PC-3 (cell line): ENCODE measurements around the gene KIAA1210. TPM values are rescaled to one million over a fixed set of nuclear protein-coding genes. Genes with fewer than 3 reads are reported as not detected.

ENCODE experiments used
- ATAC-seq: fragments of 200-7000 bp; cut with Tn5 transposase; 2 replicates; pipeline ENCODE4 v1.9.1; 2020; ENCODE audit warnings: mild to moderate bottlenecking, moderate library complexity
- BruUV-seq: library from RNA; stranded (reverse); fragments of 400-500 nt; replicated peaks from 2 replicates; lab custom pipeline; 2021; lab: Mats Ljungman, UMichigan
- CTCF ChIA-PET: fragments of 300-600 bp; sonication (Branson Sonifier 250); formaldehyde crosslinking; loops from one replicate; lab custom pipeline; 2022; ENCODE audit warnings: antibody characterized with exemption; lab: Charles Lee
- POLR2A ChIA-PET: fragments of 300-600 bp; sonication (Branson Sonifier 250); formaldehyde crosslinking; loops from one replicate; lab custom pipeline; 2022; ENCODE audit warnings: antibody characterized with exemption; ENCODE audit not compliant: unreplicated experiment; lab: Charles Lee
- DNase-seq: peaks from one replicate; pipeline ENCODE4 v3.0.0-alpha.2; 2015
- H2AFZ ChIP-seq: fragments of 300-600 bp; sonication (generic); 2 replicates; pipeline ENCODE4 v1.6.0; 2016; ENCODE audit warnings: antibody characterized with exemption, low read length
- H3F3A ChIP-seq: fragments of 300-600 bp; sonication (generic); one replicate; pipeline ENCODE4 v1.6.0; 2017; ENCODE audit warnings: antibody characterized with exemption, low read length, control low read depth, mild to moderate bottlenecking; ENCODE audit not compliant: unreplicated experiment
- H3K27ac ChIP-seq: fragments of 300-600 bp; sonication (generic); 2 replicates; pipeline ENCODE4 v1.5.1; 2016; ENCODE audit warnings: mild to moderate bottlenecking, low read length
- H3K27me3 ChIP-seq: fragments of 300-600 bp; sonication (generic); 2 replicates; pipeline ENCODE4 v1.6.1; 2016; ENCODE audit warnings: low read length, mixed read lengths
- H3K36me3 ChIP-seq: fragments of 300-600 bp; sonication (generic); 2 replicates; pipeline ENCODE4 v1.6.1; 2016; ENCODE audit warnings: low read depth, mixed run types, low read length, mixed read lengths
- H3K4me1 ChIP-seq: fragments of 300-600 bp; sonication (generic); 2 replicates; pipeline ENCODE4 v1.5.1; 2016; ENCODE audit warnings: low read length; ENCODE audit not compliant: insufficient read depth
- H3K4me2 ChIP-seq: fragments of 300-600 bp; sonication (generic); 2 replicates; pipeline ENCODE4 v1.6.0; 2016; ENCODE audit warnings: low read length
- H3K4me3 ChIP-seq: fragments of 300-600 bp; sonication (generic); 2 replicates; pipeline ENCODE4 v1.5.1; 2016; ENCODE audit warnings: mild to moderate bottlenecking, low read length, mixed read lengths
- H3K79me2 ChIP-seq: fragments of 300-600 bp; sonication (generic); 2 replicates; pipeline ENCODE4 v1.6.1; 2017; ENCODE audit warnings: low read length, mixed read lengths
- H3K9ac ChIP-seq: fragments of 300-600 bp; sonication (generic); 2 replicates; pipeline ENCODE4 v1.6.0; 2016; ENCODE audit warnings: mild to moderate bottlenecking, low read length
- H3K9me2 ChIP-seq: fragments of 300-600 bp; sonication (generic); replicated peaks from 2 replicates; pipeline ENCODE4 v1.6.1; 2016; ENCODE audit warnings: mixed run types, low read length, mixed read lengths
- H3K9me3 ChIP-seq: fragments of 300-600 bp; sonication (generic); 2 replicates; pipeline ENCODE4 v1.6.1; 2016; ENCODE audit warnings: low read length, mixed read lengths
- H4K20me1 ChIP-seq: fragments of 300-600 bp; sonication (generic); 2 replicates; pipeline ENCODE4 v1.6.1; 2016; ENCODE audit warnings: low read length, mixed read lengths
- EZH2 ChIP-seq: fragments of 300-600 bp; sonication (generic); IDR thresholded peaks from one replicate; pipeline ENCODE4 v1.6.1; 2017; ENCODE audit warnings: antibody characterized with exemption, mild to moderate bottlenecking, low read length; ENCODE audit not compliant: unreplicated experiment
- EZH2phosphoT487 ChIP-seq: fragments of 300-600 bp; sonication (generic); IDR thresholded peaks from 2 replicates; pipeline ENCODE4 v1.6.1; 2018; ENCODE audit warnings: mild to moderate bottlenecking, antibody characterized with exemption, low read length, borderline replicate concordance
- intact Hi-C: fragments of 100-400 bp; cut with micrococcal nuclease; formaldehyde crosslinking; loops from 2 replicates; pipeline ENCODE4 v1.9.0; 2023
- total RNA-seq: library from RNA; depleted of rRNA; stranded (reverse); fragments of >200 nt; gene quantifications from 2 replicates; pipeline ENCODE4 v1.2.3, GENCODE V29; 2014
- TF ChIP-seq, protein P1 (sequence below): fragments of 300-600 bp; sonication (generic); conservative IDR thresholded peaks from 2 replicates; pipeline ENCODE4 v1.5.1; 2017; ENCODE audit warnings: antibody characterized with exemption, low read depth, mild to moderate bottlenecking, low read length

KIAA1210 gene
- total RNA-seq, 1 experiment from 2014 or later = 0.07 TPM

DNA sequence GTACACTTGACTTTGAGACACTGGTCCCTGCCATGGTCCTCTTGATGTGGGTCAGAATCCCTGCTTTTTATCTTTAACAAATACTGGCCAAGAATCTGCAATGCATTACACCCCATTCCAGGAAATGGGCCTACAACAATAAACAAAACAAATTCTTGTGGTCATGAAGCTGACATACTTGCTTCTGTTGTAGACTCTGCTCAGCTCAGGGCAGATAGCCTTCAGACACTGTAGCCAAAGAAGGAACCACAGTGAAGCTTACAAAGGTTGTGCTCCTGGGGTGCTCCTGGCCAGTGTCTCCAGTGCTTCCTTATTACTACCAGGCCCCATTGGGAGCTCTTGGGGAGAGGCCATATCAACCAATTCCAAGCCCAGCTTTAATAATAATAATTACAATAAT is 21.8 kb downstream of the KIAA1210 start:
- Histone ChIP-seq H3K4me2 (no peak overlapping the region), H3K9me3 (no peaks in the 10 kb centered on the region), H3K27ac (no peak overlapping the region), H3K79me2 (no peaks in the 10 kb centered on the region), H3K4me3 (no peak overlapping the region), H3K36me3 (no peaks in the 10 kb centered on the region), H3K9ac (no peak overlapping the region), H3F3A (no peaks in the 10 kb centered on the region), H3K4me1 (no peaks in the 10 kb centered on the region), H2AFZ (no peak overlapping the region), H4K20me1 (no peaks in the 10 kb centered on the region), H3K9me2 (no peaks in the 10 kb centered on the region), H3K27me3 (no peaks in the 10 kb centered on the region)
- TF ChIP-seq EZH2 = no peak
- TF ChIP-seq, protein P1, sequence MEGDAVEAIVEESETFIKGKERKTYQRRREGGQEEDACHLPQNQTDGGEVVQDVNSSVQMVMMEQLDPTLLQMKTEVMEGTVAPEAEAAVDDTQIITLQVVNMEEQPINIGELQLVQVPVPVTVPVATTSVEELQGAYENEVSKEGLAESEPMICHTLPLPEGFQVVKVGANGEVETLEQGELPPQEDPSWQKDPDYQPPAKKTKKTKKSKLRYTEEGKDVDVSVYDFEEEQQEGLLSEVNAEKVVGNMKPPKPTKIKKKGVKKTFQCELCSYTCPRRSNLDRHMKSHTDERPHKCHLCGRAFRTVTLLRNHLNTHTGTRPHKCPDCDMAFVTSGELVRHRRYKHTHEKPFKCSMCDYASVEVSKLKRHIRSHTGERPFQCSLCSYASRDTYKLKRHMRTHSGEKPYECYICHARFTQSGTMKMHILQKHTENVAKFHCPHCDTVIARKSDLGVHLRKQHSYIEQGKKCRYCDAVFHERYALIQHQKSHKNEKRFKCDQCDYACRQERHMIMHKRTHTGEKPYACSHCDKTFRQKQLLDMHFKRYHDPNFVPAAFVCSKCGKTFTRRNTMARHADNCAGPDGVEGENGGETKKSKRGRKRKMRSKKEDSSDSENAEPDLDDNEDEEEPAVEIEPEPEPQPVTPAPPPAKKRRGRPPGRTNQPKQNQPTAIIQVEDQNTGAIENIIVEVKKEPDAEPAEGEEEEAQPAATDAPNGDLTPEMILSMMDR = no peak
- no peak for TF ChIP-seq EZH2phosphoT487
- no TSS peak for BruUV-seq
- ChIA-PET CTCF (no interaction called here), POLR2A (no interaction called here)
- ATAC-seq (no peak), DNase-seq (peak; percentile 15)
- intact Hi-C loops = no loop called here

GRCh38 chrX:119101168-119101567 is 26.4 kb downstream of the KIAA1210 start:
- Histone ChIP-seq H2AFZ (no peak overlapping the region), H3K36me3 (no peaks in the 10 kb centered on the region), H3K4me1 (peaks cover 10% of the 10 kb centered on the region), H3K27ac (no peak overlapping the region), H3K79me2 (no peaks in the 10 kb centered on the region), H3F3A (no peaks in the 10 kb centered on the region), H3K27me3 (no peaks in the 10 kb centered on the region), H4K20me1 (no peaks in the 10 kb centered on the region), H3K9ac (no peak overlapping the region), H3K4me2 (no peak overlapping the region), H3K9me2 (no peaks in the 10 kb centered on the region), H3K4me3 (no peak overlapping the region), H3K9me3 (no peaks in the 10 kb centered on the region)
- BruUV-seq = no TSS peak
- ChIA-PET POLR2A (no interaction called here), CTCF (no interaction called here)
- DNase-seq (no peak), ATAC-seq (no peak)
- intact Hi-C loops = no loop called here
- TF ChIP-seq, protein P1 = no peak
- no peak for TF ChIP-seq EZH2
- no peak for TF ChIP-seq EZH2phosphoT487

- intact Hi-C loops = no loop called here
- Histone ChIP-seq H3K9me3 (no peaks in the 10 kb centered on the region), H3K27me3 (no peaks in the 10 kb centered on the region), H3K4me1 (peaks cover 39% of the 10 kb centered on the region), H2AFZ (no peak overlapping the region), H3K9me2 (no peaks in the 10 kb centered on the region), H3K36me3 (no peaks in the 10 kb centered on the region), H3K4me3 (no peak overlapping the region), H3K79me2 (no peaks in the 10 kb centered on the region), H3K4me2 (peak overlapping the region; percentile 42), H3K9ac (no peak overlapping the region), H3K27ac (no peak overlapping the region), H4K20me1 (no peaks in the 10 kb centered on the region), H3F3A (peaks cover 9% of the 10 kb centered on the region)
- BruUV-seq = no TSS peak
- ChIA-PET POLR2A (no interaction called here), CTCF (no interaction called here)
- ATAC-seq = no peak
- TF ChIP-seq, protein P1 = no peak
- TF ChIP-seq EZH2phosphoT487 (no peak), EZH2 (no peak)
- peak; percentile 51 for DNase-seq
These were observed 31.7 kb downstream of the KIAA1210 start for GRCh38 chrX:119095936-119096335.
